ENCODE measurements around the gene MACO1.
A peak's percentile ranks its signal among the peaks of the same experiment; 100 is the strongest.

The MACO1 gene

GRCh38 chr1:25487628-25488027 is 56.9 kb downstream of the MACO1 start:
- no peak overlapping the region for H3K27ac ChIP-seq
- TF ChIP-seq ZFX (IDR thresholded peaks at IDR 0.05; ENCODE audit: borderline replicate concordance) (no peak), CTCF (IDR thresholded peaks at IDR 0.05) (peak; percentile 74)

DNA sequence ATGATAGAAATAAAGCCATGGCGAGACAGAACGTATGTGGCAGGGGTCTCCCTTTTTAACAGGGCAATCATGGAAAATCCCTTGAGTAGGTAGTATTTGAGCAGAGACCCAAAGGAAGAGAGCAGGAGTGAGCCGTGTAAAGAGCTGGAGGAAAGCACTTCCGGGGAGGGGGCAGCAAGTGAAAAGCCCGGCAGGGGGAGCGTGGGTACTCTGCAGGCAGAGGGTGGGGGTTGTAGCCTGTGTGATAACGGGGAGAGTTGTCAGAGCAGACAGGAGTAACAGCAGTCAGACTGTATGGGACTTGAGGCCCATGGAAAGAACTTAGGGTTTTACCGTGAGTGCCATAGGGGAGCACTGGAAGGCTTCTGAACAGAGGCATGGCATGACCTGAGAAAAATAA is 61.6 kb downstream of the MACO1 start:
- TF ChIP-seq ZFX (IDR thresholded peaks at IDR 0.05; ENCODE audit: borderline replicate concordance) (no peak), CTCF (IDR thresholded peaks at IDR 0.05) (no peak)
- no peak overlapping the region for H3K27ac ChIP-seq

GRCh38 chr1:25494952-25495351 is 64.3 kb downstream of the MACO1 start:
- no peak for TF ChIP-seq ZFX (IDR thresholded peaks at IDR 0.05; ENCODE audit: borderline replicate concordance)
- TF ChIP-seq CTCF (IDR thresholded peaks at IDR 0.05) = no peak
- no peak overlapping the region for H3K27ac ChIP-seq

DNA sequence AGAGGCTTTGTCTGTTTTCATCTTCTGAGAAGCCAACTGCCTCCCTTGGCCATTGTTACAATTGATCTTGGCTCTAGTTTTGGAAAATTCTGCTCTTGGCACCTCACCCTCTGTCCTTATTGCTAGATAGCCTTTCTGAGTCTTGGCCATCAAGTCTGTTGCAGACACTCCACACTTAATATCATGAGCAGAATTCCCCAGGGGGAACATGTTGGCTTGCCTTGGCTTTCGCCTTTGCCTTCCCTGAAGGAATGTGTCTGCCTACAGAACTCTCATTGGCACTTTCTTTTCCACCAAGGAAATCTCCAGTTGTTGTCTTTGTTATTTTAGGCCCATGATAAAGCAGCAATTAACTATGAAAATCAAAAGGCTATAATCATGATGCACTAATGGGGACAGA is 70.0 kb downstream of the MACO1 start:
- no peak for TF ChIP-seq ZFX (IDR thresholded peaks at IDR 0.05; ENCODE audit: borderline replicate concordance)
- TF ChIP-seq CTCF (IDR thresholded peaks at IDR 0.05) = no peak
- H3K27ac ChIP-seq = no peak overlapping the region

DNA sequence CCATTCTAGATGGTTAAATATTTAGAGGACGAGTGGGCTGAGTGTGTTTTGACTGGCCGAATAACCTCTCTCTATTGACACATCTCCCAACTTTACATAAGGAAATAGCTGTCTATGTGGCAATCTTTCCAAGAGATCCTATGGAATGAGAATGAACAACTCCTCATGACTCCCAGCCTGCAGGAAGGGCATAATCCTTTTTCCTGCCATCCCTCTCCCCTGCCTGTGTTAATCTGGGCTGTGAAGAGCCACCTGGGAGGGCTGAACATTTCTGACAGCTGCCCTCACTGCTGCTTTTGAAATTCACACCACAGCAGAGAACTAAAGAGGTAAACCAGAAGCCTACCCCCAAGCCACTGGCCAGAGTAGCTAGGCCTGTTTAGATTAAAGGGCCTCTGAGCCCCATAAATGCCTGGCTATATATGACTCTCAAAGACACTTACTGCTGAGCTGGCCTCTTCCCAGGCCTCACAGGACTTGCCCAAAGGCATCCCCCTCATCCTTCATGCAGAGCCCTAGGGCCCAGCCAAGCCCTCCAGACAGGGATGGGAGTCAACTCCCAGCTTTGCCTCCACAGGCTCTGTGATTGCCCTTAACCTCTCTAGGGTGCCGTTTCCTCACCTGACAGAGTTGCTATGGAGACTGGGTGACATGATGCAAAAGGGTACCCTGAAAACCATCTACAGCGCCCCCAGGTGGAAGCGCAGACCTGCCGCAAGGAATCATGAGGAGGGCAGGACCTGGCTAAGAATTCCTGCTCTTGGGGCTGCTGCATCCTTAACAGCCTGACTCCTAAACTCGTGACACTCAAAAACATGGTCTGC is 70.8 kb downstream of the MACO1 start:
- TF ChIP-seq ZFX (IDR thresholded peaks at IDR 0.05; ENCODE audit: borderline replicate concordance) (no peak), CTCF (IDR thresholded peaks at IDR 0.05) (peak; percentile 31)
- H3K27ac ChIP-seq = no peak overlapping the region

DNA sequence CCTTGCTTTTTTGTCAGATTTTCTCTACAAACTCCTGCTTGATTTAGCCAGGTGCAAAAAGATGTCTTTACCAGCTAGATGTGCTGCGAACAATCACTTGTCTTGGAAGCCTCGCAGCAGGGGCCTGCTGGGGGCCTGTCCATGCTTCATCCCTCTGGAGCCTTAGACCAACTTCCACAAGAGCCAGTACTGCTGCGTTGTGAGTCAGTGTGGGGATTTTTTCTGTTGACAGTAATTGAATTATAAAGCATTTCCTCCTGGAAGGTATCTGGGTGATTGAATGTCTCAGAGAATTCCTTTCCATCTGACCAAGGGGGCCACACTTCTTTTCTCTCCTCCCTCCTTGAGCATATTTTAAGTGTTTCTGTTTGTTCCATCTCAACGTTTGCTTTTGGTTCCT is 72.3 kb downstream of the MACO1 start:
- TF ChIP-seq ZFX (IDR thresholded peaks at IDR 0.05; ENCODE audit: borderline replicate concordance) = no peak
- no peak for TF ChIP-seq CTCF (IDR thresholded peaks at IDR 0.05)
- no peak overlapping the region for H3K27ac ChIP-seq

DNA sequence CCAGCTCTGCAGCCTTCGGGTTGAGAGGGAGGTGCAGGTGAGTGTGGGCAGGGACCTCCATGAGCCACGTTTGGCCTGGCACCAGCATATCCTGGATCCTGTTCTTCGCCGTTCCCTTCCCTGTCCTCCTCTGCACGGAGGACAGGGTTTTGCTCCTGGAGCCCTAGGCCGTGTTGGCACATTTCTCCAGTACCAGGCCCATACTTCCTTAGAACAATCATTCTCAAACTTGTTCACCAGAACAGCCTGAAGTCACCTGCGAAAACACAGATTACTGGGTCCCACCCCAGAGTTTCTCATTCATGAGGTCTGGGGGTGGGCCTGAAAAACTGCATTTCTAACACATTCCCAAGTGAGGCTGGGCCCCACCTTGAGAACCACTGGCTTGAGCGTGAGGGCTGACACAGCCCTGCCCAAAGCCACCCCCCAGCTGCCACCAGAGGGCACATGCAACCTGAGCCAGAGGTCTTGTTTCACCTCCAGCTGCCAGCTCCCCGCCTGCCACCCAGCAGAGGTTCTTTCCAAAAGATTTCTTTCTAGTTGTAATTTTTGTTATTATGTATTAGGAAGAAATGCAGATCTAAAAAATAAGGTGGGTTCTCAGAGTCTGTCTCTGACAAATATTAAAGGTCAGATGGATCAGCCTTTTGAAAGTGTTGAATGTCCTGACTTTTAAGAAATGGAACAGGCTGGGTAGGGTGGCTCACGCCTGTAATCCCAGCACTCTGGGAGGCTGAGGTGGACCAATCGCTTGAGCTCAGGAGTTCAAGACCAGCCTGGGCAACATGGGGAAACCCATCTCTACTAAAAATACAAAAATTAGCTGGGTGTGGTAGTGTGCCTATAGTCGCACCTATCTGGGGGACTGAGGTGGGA is 73.1 kb downstream of the MACO1 start:
- no peak overlapping the region for H3K27ac ChIP-seq
- peak; percentile 86 for TF ChIP-seq CTCF (IDR thresholded peaks at IDR 0.05)
- TF ChIP-seq ZFX (IDR thresholded peaks at IDR 0.05; ENCODE audit: borderline replicate concordance) = no peak

Measured in 22Rv1 (cell line).